Activated effector memory CD4-positive, alpha-beta T cell treated with anti-CD3 and anti-CD28 coated beads, Interleukin-2, amount 50 U/mL, for 16 hours (primary cell): ENCODE data around the gene HS3ST2.
"Not testable (repeated sequence)": the region's sequence is repeated elsewhere in the genome, so short reads cannot be mapped to it uniquely, and the experiment has no call there.

Source experiments
- DNase-seq: peaks from one replicate; pipeline ENCODE4 v3.0.0-alpha.2; 2020

The HS3ST2 gene

DNA sequence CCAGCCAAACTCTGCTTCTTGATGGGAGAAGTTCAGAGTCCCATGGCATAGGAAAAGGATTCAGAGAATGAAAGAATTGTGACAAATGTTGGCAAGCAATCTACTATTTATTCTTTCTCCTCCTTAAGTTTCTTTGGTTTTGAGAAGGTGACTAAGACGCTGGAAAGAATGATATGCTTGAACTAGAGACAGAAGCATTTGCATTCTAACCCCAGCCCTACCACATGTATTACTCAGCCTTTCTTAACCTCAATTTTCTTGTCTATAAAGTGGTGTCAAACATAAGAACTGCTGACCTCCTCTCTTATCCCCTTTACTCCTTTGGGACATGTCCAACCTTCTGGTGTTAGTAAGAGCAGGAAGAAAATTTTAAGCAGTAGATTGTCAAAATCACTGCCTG lies 124.7 kb downstream of the HS3ST2 start:
- DNase-seq = no peak

- DNase-seq = not testable (repeated sequence)
These were observed 125.9 kb downstream of the HS3ST2 start for GRCh38 chr16:22939744-22940363.

GRCh38 chr16:22941970-22942501 lies 128.1 kb downstream of the HS3ST2 start:
- no peak for DNase-seq

- no peak for DNase-seq
These were observed 128.8 kb downstream of the HS3ST2 start for GRCh38 chr16:22942811-22943210.

DNA sequence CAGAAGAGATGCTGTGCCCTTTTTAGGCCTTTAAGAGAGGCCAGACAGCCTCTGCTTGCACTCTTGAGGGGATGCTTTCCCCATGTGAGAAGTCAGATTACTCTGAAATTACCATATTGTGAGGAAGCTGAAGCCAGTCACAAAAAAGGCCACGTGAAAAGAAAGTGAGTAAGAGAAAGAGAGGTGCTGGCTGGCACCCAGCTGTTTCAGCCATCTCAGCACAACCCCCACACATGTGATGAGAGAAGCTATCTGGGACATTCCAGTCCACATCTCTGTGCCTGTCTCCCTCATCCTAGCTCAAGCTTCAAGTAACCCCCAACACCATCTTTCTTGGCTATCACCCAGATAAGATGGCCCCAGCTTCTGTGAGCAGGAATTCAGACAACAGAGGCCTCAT lies 131.4 kb downstream of the HS3ST2 start:
- DNase-seq = no peak

GRCh38 chr16:22946433-22946832 lies 132.5 kb downstream of the HS3ST2 start:
- DNase-seq = no peak

DNA sequence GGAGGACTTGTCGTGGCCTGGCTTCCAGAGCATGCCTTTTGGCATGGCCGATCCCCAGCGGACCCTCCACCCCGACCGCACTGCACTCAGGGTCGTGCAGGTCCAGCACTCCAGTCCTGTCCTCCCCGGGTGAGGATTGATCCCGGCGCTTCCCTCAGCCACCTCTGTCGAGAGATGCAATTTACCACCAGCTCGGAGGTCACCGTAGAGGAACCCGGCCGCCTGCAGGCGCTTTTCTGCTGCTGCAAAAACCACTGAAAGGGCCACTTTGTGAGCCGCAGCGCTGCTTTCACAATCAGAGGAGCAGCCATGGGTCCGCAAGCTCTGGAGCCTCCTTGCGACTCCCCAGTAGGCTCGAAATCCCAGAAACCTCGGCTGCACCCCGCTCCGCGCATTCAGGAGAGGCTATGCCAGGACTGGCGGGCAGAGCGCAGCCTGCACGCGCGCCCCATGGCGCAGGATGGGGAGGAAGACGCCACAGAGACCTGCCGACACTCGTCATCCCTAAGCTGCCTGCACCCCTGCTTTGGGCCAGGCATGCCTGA lies 134.2 kb downstream of the HS3ST2 start:
- DNase-seq = no peak

- peak; percentile 74 for DNase-seq
These were observed 134.8 kb downstream of the HS3ST2 start for GRCh38 chr16:22948603-22949368.

DNA sequence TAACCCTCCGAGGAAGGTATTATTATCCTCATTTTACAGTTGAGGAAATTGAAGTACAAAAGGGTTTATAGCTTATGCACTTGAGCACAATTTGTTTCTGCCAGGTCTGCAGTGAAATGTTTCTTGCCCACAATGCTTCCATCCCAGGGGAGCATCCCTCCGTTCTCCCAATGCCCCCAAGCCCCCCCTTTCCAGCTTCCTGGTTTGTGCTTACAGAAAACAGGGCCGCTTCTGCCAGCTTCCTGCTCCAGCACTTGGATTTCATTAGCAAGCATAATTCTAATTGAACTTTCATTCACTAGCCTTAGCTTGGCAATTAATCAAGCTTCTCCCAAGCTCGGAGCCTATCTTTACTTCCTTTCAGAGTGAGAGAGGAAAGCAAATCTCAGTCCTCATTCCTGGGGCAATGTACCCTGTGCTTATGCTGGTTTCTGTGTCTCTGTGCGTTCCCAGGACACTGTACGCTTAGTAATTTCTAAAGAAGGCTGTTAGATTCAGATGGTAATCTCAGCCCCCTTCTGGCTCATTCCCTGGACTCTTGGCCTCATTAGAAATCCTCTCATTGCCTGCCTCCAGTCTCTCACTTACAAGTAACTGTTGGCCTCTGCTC lies 141.6 kb downstream of the HS3ST2 start:
- no peak for DNase-seq

- DNase-seq = no peak
These were observed 147.2 kb downstream of the HS3ST2 start for GRCh38 chr16:22961206-22961605.

DNA sequence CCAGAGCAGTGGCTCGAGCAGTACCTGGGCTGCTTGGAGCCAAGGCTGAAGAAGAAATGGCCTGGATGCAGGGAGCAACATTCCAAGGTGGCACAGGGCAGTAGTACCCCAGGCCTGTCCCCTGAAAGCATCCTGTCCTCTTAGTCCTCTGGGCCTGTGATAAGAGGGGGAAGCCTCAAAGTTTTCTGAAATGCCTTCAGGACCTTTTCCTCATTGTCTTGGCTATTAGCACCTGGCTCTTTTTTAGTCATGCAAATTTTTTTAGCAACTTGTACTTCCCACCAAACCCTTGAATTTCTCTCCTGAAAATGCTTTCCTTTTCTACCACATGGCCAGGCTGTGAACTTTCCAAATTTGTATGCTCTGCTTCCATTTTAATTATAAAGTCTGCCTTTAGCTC lies 148.9 kb downstream of the HS3ST2 start:
- no peak for DNase-seq
